ENCODE measurements around the gene BDP1. TPM values are rescaled to one million over a fixed set of nuclear protein-coding genes. Genes with fewer than 3 reads are reported as not detected.
"Not testable (repeated sequence)": the region's sequence is repeated elsewhere in the genome, so short reads cannot be mapped to it uniquely, and the experiment has no call there.

Gene BDP1
- total RNA-seq, 1 donor from 2014 or later = 33.8 TPM

DNA sequence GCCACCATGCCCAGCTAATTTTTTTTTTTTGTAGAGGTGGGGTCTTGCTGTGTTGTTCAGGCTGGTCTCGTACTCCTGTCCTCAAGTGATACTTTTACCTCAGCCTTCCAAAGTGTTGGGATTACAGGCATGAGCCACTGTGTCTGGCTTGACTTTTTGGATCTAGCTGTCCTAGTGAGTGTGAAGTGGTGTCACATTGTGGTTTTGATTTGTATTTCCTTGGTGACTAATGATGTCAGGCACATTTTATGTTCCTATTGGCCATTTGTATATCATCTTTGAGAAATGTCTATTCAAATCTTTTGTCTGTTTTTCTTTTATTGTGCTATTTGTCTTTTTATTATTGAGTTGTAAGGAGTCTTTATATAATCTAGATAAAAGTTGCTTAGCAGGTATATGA is 78.2 kb downstream of the BDP1 start:
- H3K4me3 Mint-ChIP-seq (ENCODE audit: low read depth) = no peak overlapping the region
- H3K27me3 Mint-ChIP-seq = no peaks in the 10 kb centered on the region
- H3K4me1 Mint-ChIP-seq (ENCODE audit: low read depth) = no peaks in the 10 kb centered on the region
- peaks cover 30% of the 10 kb centered on the region for H3K36me3 Mint-ChIP-seq (ENCODE audit: insufficient read depth)
- no peak overlapping the region for H3K27ac Mint-ChIP-seq
- TF ChIP-seq, protein P1, sequence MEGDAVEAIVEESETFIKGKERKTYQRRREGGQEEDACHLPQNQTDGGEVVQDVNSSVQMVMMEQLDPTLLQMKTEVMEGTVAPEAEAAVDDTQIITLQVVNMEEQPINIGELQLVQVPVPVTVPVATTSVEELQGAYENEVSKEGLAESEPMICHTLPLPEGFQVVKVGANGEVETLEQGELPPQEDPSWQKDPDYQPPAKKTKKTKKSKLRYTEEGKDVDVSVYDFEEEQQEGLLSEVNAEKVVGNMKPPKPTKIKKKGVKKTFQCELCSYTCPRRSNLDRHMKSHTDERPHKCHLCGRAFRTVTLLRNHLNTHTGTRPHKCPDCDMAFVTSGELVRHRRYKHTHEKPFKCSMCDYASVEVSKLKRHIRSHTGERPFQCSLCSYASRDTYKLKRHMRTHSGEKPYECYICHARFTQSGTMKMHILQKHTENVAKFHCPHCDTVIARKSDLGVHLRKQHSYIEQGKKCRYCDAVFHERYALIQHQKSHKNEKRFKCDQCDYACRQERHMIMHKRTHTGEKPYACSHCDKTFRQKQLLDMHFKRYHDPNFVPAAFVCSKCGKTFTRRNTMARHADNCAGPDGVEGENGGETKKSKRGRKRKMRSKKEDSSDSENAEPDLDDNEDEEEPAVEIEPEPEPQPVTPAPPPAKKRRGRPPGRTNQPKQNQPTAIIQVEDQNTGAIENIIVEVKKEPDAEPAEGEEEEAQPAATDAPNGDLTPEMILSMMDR (IDR thresholded peaks at IDR 0.05; ENCODE audit: unreplicated experiment) = no peak
- DNase-seq (ENCODE audit: low spot score, unreplicated experiment) = no peak
- H3K9me3 Mint-ChIP-seq (ENCODE audit: low read depth) = no peaks in the 10 kb centered on the region

DNA sequence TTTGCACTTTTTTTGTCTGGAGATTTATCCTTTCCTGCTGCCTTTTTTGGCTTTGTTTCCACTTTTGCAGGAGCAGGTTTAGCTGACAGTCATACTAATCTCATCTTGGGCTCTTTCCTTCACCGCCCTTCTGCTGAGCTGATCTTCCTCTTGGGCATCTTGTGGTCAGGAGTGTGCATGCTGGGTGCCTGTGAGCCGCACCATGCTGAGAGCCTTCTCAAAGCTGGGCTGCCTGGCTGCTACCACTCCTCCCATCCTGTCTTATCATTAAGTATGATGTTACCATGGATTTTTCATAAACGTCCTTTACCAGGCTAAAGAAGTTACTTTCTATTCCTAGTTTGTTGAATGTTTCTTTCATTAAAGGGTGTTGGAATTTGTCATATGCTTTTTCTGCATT is 82.2 kb downstream of the BDP1 start:
- H3K27me3 Mint-ChIP-seq = no peaks in the 10 kb centered on the region

DNA sequence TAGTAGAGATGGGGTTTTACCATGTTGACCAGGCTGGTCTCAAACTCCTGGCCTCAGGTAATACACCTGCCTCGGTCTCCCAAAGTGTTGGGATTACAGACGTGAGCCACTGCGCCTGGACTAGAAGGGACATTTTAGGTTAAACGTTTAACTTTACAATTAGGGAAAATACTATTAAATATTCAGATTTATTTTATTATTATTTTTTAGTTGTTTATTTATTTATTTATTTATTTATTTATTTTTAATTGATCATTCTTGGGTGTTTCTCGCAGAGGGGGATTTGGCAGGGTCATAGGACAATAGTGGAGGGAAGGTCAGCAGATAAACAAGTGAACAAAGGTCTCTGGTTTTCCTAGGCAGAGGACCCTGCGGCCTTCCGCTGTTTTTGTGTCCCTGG is 95.4 kb downstream of the BDP1 start:
- not testable (repeated sequence) for DNase-seq (ENCODE audit: low spot score, unreplicated experiment); H3K4me3 Mint-ChIP-seq (ENCODE audit: low read depth); H3K9me3 Mint-ChIP-seq (ENCODE audit: low read depth); H3K4me1 Mint-ChIP-seq (ENCODE audit: low read depth); H3K27ac Mint-ChIP-seq; H3K27me3 Mint-ChIP-seq
- H3K36me3 Mint-ChIP-seq (ENCODE audit: insufficient read depth) = peaks cover 54% of the 10 kb centered on the region

More for the DNA sequence above, 82.2 kb downstream of the BDP1 start:
- peaks cover 30% of the 10 kb centered on the region for H3K36me3 Mint-ChIP-seq (ENCODE audit: insufficient read depth)
- no peaks in the 10 kb centered on the region for H3K9me3 Mint-ChIP-seq (ENCODE audit: low read depth)
- no peaks in the 10 kb centered on the region for H3K4me1 Mint-ChIP-seq (ENCODE audit: low read depth)
- no peak overlapping the region for H3K4me3 Mint-ChIP-seq (ENCODE audit: low read depth)
- DNase-seq (ENCODE audit: low spot score, unreplicated experiment) = no peak
- TF ChIP-seq, protein P1 (IDR thresholded peaks at IDR 0.05; ENCODE audit: unreplicated experiment) = no peak
- H3K27ac Mint-ChIP-seq = no peak overlapping the region

DNA sequence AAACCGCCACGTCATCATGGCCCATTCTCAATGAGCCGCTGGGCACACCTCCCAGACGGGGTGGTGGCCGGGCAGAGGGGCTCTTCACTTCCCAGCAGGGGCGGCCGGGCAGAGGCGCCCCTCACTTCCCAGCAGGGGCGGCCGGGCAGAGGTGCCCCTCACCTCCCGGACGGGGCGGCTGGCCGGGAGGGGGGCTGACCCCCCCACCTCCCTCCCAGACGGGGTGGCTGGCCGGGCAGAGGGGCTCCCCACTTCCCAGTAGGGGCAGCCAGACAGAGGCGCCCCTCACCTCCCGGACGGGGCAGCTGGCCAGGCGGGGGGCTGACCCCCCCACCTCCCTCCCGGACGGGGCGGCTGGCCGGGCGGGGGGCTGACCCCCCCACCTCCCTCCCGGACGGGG is 96.1 kb downstream of the BDP1 start:
- peaks cover 55% of the 10 kb centered on the region for H3K36me3 Mint-ChIP-seq (ENCODE audit: insufficient read depth)
- not testable (repeated sequence) for H3K9me3 Mint-ChIP-seq (ENCODE audit: low read depth); H3K27ac Mint-ChIP-seq; H3K4me1 Mint-ChIP-seq (ENCODE audit: low read depth); H3K4me3 Mint-ChIP-seq (ENCODE audit: low read depth); H3K27me3 Mint-ChIP-seq; DNase-seq (ENCODE audit: low spot score, unreplicated experiment)

DNA sequence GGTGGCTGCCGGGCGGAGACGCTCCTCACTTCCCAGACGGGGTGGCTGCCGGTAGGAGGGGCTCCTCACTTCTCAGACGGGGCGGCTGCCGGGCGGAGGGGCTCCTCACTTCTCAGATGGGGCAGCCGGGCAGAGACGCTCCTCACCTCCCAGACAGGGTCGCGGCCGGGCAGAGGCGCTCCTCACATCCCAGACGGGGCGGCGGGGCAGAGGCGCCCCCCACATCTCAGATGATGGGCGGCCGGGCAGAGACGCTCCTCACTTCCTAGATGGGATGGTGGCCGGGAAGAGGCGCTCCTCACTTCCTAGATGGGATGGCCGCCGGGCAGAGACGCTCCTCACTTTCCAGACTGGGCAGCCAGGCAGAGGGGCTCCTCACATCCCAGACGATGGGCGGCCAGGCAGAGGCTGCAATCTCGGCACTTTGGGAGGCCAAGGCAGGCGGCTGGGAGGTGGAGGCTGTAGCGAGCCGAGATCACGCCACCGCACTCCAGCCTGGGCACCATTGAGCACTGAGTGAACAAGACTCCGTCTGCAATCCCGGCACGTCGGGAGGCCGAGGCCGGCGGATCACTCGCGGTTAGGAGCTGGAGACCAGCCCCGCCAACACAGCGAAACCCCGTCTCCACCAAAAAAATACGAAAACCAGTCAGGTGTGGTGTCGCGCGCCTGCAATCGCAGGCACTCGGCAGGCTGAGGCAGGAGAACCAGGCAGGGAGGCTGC is 96.7 kb downstream of the BDP1 start:
- DNase-seq (ENCODE audit: low spot score, unreplicated experiment); H3K4me1 Mint-ChIP-seq (ENCODE audit: low read depth); H3K9me3 Mint-ChIP-seq (ENCODE audit: low read depth); H3K4me3 Mint-ChIP-seq (ENCODE audit: low read depth); H3K27ac Mint-ChIP-seq; H3K27me3 Mint-ChIP-seq: not testable (repeated sequence)
- H3K36me3 Mint-ChIP-seq (ENCODE audit: insufficient read depth) = peaks cover 53% of the 10 kb centered on the region

DNA sequence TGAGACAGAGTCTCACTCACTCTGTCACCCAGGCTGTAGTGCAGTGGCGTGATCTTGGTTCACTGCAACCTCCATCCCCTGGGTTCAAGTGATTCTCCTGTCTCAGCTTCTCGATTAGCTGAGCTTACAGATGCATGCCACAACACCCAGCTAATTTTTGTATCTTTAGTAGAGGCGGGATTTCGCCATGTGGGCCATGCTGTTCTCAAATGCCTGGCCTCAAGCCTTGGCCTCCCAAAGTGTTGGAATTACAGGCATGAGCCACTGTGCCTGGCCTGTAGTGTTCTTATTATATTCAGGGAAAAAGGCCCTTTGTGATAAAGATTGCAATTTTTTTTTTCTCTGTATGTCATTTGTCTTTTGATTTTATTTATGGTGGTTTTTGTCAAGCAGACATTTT is 107.7 kb downstream of the BDP1 start:
- DNase-seq (ENCODE audit: low spot score, unreplicated experiment) = no peak
- Mint-ChIP-seq H3K36me3 (ENCODE audit: insufficient read depth) (peaks cover 20% of the 10 kb centered on the region), H3K9me3 (ENCODE audit: low read depth) (no peaks in the 10 kb centered on the region), H3K27ac (no peak overlapping the region), H3K4me1 (ENCODE audit: low read depth) (no peaks in the 10 kb centered on the region), H3K4me3 (ENCODE audit: low read depth) (no peak overlapping the region), H3K27me3 (no peaks in the 10 kb centered on the region)
- TF ChIP-seq, protein P1 (IDR thresholded peaks at IDR 0.05; ENCODE audit: unreplicated experiment) = no peak

DNA sequence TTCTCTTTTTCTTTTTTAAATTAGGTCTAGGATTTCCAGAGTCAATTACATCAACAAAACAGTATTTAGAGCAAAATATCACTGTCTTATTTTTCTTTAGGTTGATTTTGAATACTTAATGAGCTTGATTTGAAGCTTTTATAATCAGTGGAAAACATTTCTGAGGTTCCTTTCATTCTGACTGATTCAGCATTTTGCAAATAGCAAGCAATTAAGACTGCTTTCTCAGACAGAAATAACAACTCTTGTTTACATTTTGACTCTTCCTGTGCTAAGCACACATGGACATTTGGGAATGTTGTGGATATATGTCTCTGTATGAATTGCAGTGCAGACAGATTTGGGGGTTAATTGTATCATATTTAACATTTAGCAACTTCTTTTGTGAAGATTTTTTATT is 109.4 kb downstream of the BDP1 start:
- Mint-ChIP-seq H3K4me3 (ENCODE audit: low read depth) (no peak overlapping the region), H3K27me3 (no peaks in the 10 kb centered on the region), H3K36me3 (ENCODE audit: insufficient read depth) (peaks cover 22% of the 10 kb centered on the region), H3K9me3 (ENCODE audit: low read depth) (no peaks in the 10 kb centered on the region), H3K4me1 (ENCODE audit: low read depth) (no peaks in the 10 kb centered on the region), H3K27ac (no peak overlapping the region)
- TF ChIP-seq, protein P1 (IDR thresholded peaks at IDR 0.05; ENCODE audit: unreplicated experiment) = no peak
- DNase-seq (ENCODE audit: low spot score, unreplicated experiment) = no peak

Data from progenitor cell of endocrine pancreas (in vitro differentiated cells).